Prostate gland (tissue), 2 donors: ENCODE data around the gene LITAF.

ENCODE experiments used
- POLR2AphosphoS5 ChIP-seq: sonication (generic); formaldehyde crosslinking; IDR thresholded peaks from one replicate; pipeline ENCODE4 v1.6.1; 2017; ENCODE audit warnings: antibody characterized with exemption
- TF ChIP-seq, protein P1 (sequence below), 4 experiments: fragments of 200-600 bp in 2 of 4; fragments of 450-650 bp in 2 of 4; sonication (generic) in 2 of 4; IDR thresholded peaks; 1 replicate in 3 of 4; 2 replicates in 1 of 4; pipeline ENCODE4 v1.5.1; 2016 to 2019; ENCODE audit warnings: antibody characterized with exemption in 4 of 4, mild to moderate bottlenecking in 2 of 4, moderate library complexity in 2 of 4

DNA sequence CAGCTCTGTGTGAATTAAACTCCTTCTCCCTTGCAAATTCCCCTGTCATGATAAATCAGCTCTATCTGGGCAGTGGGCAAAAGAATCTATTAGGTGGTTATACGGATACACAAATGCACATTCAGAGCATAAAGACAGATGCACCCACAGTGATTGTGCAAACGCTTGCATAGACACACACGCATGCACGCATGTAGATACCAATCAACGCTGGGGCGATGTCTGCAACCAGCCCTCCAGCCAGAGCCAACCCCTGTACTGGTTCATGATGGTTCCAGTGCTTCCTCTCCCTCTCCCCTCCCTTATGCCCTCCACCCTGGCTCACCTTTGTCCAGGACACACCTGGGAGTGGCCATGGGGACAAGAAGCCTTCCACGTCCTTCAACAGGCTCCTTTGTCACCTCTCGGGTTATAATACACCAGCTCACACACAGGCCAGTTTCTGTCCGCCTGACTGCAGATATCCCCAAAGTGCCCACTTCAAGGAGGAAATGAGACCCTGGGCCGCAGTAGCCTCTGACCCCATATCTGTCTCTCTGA, 48.5 kb upstream of the LITAF start:
- TF ChIP-seq, protein P1, sequence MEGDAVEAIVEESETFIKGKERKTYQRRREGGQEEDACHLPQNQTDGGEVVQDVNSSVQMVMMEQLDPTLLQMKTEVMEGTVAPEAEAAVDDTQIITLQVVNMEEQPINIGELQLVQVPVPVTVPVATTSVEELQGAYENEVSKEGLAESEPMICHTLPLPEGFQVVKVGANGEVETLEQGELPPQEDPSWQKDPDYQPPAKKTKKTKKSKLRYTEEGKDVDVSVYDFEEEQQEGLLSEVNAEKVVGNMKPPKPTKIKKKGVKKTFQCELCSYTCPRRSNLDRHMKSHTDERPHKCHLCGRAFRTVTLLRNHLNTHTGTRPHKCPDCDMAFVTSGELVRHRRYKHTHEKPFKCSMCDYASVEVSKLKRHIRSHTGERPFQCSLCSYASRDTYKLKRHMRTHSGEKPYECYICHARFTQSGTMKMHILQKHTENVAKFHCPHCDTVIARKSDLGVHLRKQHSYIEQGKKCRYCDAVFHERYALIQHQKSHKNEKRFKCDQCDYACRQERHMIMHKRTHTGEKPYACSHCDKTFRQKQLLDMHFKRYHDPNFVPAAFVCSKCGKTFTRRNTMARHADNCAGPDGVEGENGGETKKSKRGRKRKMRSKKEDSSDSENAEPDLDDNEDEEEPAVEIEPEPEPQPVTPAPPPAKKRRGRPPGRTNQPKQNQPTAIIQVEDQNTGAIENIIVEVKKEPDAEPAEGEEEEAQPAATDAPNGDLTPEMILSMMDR (IDR thresholded peaks at IDR 0.05) = no peak
- no peak for TF ChIP-seq POLR2AphosphoS5
